Astrocyte of the cerebellum (primary cell): ENCODE data around the gene RNF121.
A peak's percentile ranks its signal among the peaks of the same experiment; 100 is the strongest.

Experiments used
- DNase-seq: peaks from one replicate; pipeline ENCODE4 v3.0.0-alpha.2; 2011; ENCODE audit warnings: low read depth
- H3K4me3 ChIP-seq: 2 replicates; pipeline ENCODE4 v1.5.1; 2011; ENCODE audit warnings: mild to moderate bottlenecking, low read depth, low read length, moderate library complexity
- CTCF ChIP-seq: IDR thresholded peaks from 2 replicates; pipeline ENCODE4 v1.5.1; 2012; ENCODE audit warnings: low read length, low read depth, moderate library complexity, mild to moderate bottlenecking; ENCODE audit errors: missing control alignments
- in situ Hi-C: cut with HindIII; loops from 2 replicates; pipeline ENCODE4 v1.10.0; 2017; ENCODE audit warnings: low sequenced_read_pairs

RNF121 gene

DNA sequence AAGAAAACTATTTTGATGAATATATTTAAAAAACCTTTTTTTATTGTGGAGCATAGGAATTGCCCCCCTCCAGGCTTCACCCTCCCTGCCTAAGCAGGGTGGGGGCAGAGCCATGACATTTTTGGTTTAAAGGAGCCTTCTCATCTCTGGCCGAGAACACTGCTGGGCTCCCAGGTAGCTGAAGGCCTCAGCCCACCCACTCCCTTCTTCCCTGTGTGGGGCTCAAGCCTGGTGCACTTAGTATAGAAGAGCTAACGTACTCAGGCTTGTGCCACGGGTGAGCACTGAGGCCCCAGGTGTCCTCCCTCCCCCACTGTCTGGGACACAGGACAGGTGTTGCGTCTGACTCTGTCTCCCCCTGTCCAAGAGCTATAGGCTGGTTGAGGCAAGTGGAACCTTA lies 67.7 kb downstream of the RNF121 start:
- TF ChIP-seq CTCF = no peak
- DNase-seq = no peak
- no peak overlapping the region for H3K4me3 ChIP-seq
- in situ Hi-C loops = no loop called here

- no peak for DNase-seq
- no peak overlapping the region for H3K4me3 ChIP-seq
- in situ Hi-C loops = no loop called here
- TF ChIP-seq CTCF = no peak
These were observed 68.1 kb downstream of the RNF121 start for GRCh38 chr11:71996946-71997345.

- DNase-seq = no peak
- in situ Hi-C loops = no loop called here
- no peak overlapping the region for H3K4me3 ChIP-seq
- no peak for TF ChIP-seq CTCF
These were observed 68.7 kb downstream of the RNF121 start for GRCh38 chr11:71997594-71997993.

GRCh38 chr11:71998061-71998460 lies 69.2 kb downstream of the RNF121 start:
- DNase-seq = no peak
- no peak overlapping the region for H3K4me3 ChIP-seq
- no peak for TF ChIP-seq CTCF
- in situ Hi-C loops = no loop called here

DNA sequence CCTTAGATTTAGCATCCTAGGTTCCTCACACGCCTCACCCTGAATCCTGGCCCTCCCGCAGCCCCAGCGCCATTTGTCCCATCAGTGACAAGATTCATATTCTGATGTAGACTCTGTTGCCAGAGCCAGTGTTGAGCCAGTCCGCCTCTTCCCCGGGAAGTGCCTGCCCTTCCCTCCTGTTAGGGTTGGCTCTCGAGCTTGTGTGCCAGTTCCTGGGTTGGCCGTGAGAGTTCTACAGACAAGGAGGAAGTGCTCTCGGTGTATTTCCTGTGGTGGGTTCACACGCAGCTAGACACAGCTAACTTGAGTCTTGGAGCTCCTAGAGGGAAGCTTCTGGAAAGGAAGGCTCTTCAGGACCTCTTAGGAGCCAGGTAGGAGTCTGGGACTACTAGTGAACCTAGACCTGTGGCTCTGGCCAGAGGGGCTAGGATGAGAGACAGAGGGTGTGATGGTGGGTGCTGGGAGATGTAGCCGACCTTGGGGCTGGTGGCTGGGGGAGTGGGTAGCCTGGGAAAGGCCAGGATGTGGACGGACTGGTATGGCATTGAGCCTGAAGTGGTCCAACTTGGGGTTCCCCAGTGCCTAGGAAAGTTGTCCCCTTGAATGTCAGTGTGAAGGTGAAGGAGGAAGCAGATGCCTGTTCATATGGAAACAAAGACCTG lies 69.9 kb downstream of the RNF121 start, which contains the start of gene IL18BP:
Gene IL18BP (plus strand): TSS at position 261 of the 662 bp plus-strand sequence. CDS start 1,076 bp downstream, outside the sequence.
- in situ Hi-C loops = no loop called here
- no peak for DNase-seq
- no peak within 1 kb of the TSS for H3K4me3 ChIP-seq
- no peak for TF ChIP-seq CTCF

- no peak overlapping the region for H3K4me3 ChIP-seq
- no peak for TF ChIP-seq CTCF
- in situ Hi-C loops = no loop called here
- peak; percentile 11 for DNase-seq
These were observed 70.5 kb downstream of the RNF121 start for GRCh38 chr11:71999362-71999761.
